Prostate gland (tissue), 2 donors: ENCODE measurements around the gene LPAR1.

ENCODE experiments used
- CTCF ChIP-seq, 4 experiments: fragments of 200-600 bp in 2 of 4; fragments of 450-650 bp in 2 of 4; sonication (generic) in 2 of 4; IDR thresholded peaks; 1 replicate in 3 of 4; 2 replicates in 1 of 4; pipeline ENCODE4 v1.5.1; 2016 to 2019; ENCODE audit warnings: antibody characterized with exemption in 4 of 4, mild to moderate bottlenecking in 2 of 4, moderate library complexity in 2 of 4
- POLR2AphosphoS5 ChIP-seq: sonication (generic); formaldehyde crosslinking; IDR thresholded peaks from one replicate; pipeline ENCODE4 v1.6.1; 2017; ENCODE audit warnings: antibody characterized with exemption

GRCh38 chr9:110877374-110877773 is 160.9 kb downstream of the LPAR1 start:
- TF ChIP-seq CTCF (IDR thresholded peaks at IDR 0.05) = no peak
- TF ChIP-seq POLR2AphosphoS5 = no peak
